IPS-18a (cell line): ENCODE data around the gene SSPN.
A peak's percentile ranks its signal among the peaks of the same experiment; 100 is the strongest.

Experiments used
- H3K27ac ChIP-seq: one replicate; pipeline ENCODE4 v1.5.1; 2013; ENCODE audit warnings: low read length
- H3K27me3 ChIP-seq: one replicate; pipeline ENCODE4 v1.6.1; 2013; ENCODE audit warnings: mild to moderate bottlenecking, low read length; ENCODE audit not compliant: control insufficient read depth, insufficient read depth
- H3K36me3 ChIP-seq: one replicate; pipeline ENCODE4 v1.6.1; 2013; ENCODE audit warnings: low read depth, low read length; ENCODE audit not compliant: control insufficient read depth
- H3K4me1 ChIP-seq: one replicate; pipeline ENCODE4 v1.6.1; 2013; ENCODE audit warnings: low read depth, low read length; ENCODE audit not compliant: control insufficient read depth
- H3K4me3 ChIP-seq: one replicate; pipeline ENCODE4 v1.5.1; 2013; ENCODE audit warnings: low read length
- H3K9ac ChIP-seq: one replicate; pipeline ENCODE4 v1.6.1; 2013; ENCODE audit warnings: mild to moderate bottlenecking, low read length, moderate library complexity
- H3K9me3 ChIP-seq: one replicate; pipeline ENCODE4 v1.6.1; 2013; ENCODE audit warnings: low read depth, low read length; ENCODE audit not compliant: control insufficient read depth

The SSPN gene

GRCh38 chr12:26211331-26211730 is 16.0 kb downstream of the SSPN start:
- Histone ChIP-seq H3K9me3 (no peaks in the 10 kb centered on the region), H3K36me3 (no peaks in the 10 kb centered on the region), H3K4me3 (no peak overlapping the region), H3K9ac (no peak overlapping the region), H3K27ac (no peak overlapping the region), H3K27me3 (no peaks in the 10 kb centered on the region), H3K4me1 (no peaks in the 10 kb centered on the region)

- no peaks in the 10 kb centered on the region for H3K27me3 ChIP-seq
- H3K9ac ChIP-seq: no peak overlapping the region
- no peaks in the 10 kb centered on the region for H3K36me3 ChIP-seq
- H3K27ac ChIP-seq: no peak overlapping the region
- no peaks in the 10 kb centered on the region for H3K4me1 ChIP-seq
- H3K4me3 ChIP-seq: no peak overlapping the region
- no peaks in the 10 kb centered on the region for H3K9me3 ChIP-seq
These were observed 17.0 kb downstream of the SSPN start for GRCh38 chr12:26212396-26212795.

GRCh38 chr12:26212988-26213387 is 17.6 kb downstream of the SSPN start:
- Histone ChIP-seq H3K36me3 (no peaks in the 10 kb centered on the region), H3K27me3 (no peaks in the 10 kb centered on the region), H3K9ac (no peak overlapping the region), H3K9me3 (no peaks in the 10 kb centered on the region), H3K4me3 (no peak overlapping the region), H3K4me1 (no peaks in the 10 kb centered on the region), H3K27ac (no peak overlapping the region)

GRCh38 chr12:26214121-26214520 is 18.7 kb downstream of the SSPN start:
- Histone ChIP-seq H3K9ac (no peak overlapping the region), H3K36me3 (no peaks in the 10 kb centered on the region), H3K27me3 (no peaks in the 10 kb centered on the region), H3K9me3 (no peaks in the 10 kb centered on the region), H3K4me1 (no peaks in the 10 kb centered on the region), H3K4me3 (no peak overlapping the region), H3K27ac (no peak overlapping the region)

GRCh38 chr12:26219736-26220135 is 24.4 kb downstream of the SSPN start:
- H3K4me1 ChIP-seq: no peaks in the 10 kb centered on the region
- H3K4me3 ChIP-seq: no peak overlapping the region
- H3K9ac ChIP-seq: no peak overlapping the region
- H3K27ac ChIP-seq: no peak overlapping the region
- no peaks in the 10 kb centered on the region for H3K27me3 ChIP-seq
- H3K9me3 ChIP-seq: no peaks in the 10 kb centered on the region
- H3K36me3 ChIP-seq: no peaks in the 10 kb centered on the region

- Histone ChIP-seq H3K4me3 (no peak overlapping the region), H3K36me3 (no peaks in the 10 kb centered on the region), H3K4me1 (no peaks in the 10 kb centered on the region), H3K9me3 (no peaks in the 10 kb centered on the region), H3K9ac (no peak overlapping the region), H3K27me3 (peaks cover 37% of the 10 kb centered on the region), H3K27ac (no peak overlapping the region)
These were observed 29.3 kb downstream of the SSPN start for GRCh38 chr12:26224657-26225056.

GRCh38 chr12:26226122-26226521 is 30.7 kb downstream of the SSPN start:
- Histone ChIP-seq H3K4me1 (no peaks in the 10 kb centered on the region), H3K4me3 (peak overlapping the region; percentile 53), H3K36me3 (no peaks in the 10 kb centered on the region), H3K9me3 (no peaks in the 10 kb centered on the region), H3K27me3 (peaks cover 37% of the 10 kb centered on the region), H3K27ac (no peak overlapping the region), H3K9ac (no peak overlapping the region)

GRCh38 chr12:26226629-26227360 is 31.4 kb downstream of the SSPN start:
- Histone ChIP-seq H3K36me3 (no peaks in the 10 kb centered on the region), H3K27ac (no peak overlapping the region), H3K27me3 (peaks cover 37% of the 10 kb centered on the region), H3K9me3 (no peaks in the 10 kb centered on the region), H3K4me3 (peak overlapping the region; percentile 53), H3K9ac (no peak overlapping the region), H3K4me1 (no peaks in the 10 kb centered on the region)

GRCh38 chr12:26227361-26227745 is 32.0 kb downstream of the SSPN start:
- Histone ChIP-seq H3K27me3 (peaks cover 37% of the 10 kb centered on the region), H3K9ac (no peak overlapping the region), H3K36me3 (no peaks in the 10 kb centered on the region), H3K4me3 (peak overlapping the region; percentile 53), H3K27ac (no peak overlapping the region), H3K4me1 (no peaks in the 10 kb centered on the region), H3K9me3 (no peaks in the 10 kb centered on the region)

GRCh38 chr12:26229910-26230309 is 34.5 kb downstream of the SSPN start:
- Histone ChIP-seq H3K4me1 (no peaks in the 10 kb centered on the region), H3K9me3 (no peaks in the 10 kb centered on the region), H3K27ac (no peak overlapping the region), H3K4me3 (no peak overlapping the region), H3K9ac (no peak overlapping the region), H3K27me3 (peaks cover 37% of the 10 kb centered on the region), H3K36me3 (no peaks in the 10 kb centered on the region)

- Histone ChIP-seq H3K4me3 (no peak overlapping the region), H3K9ac (no peak overlapping the region)
These were observed 36.1 kb downstream of the SSPN start for GRCh38 chr12:26231470-26231869.

GRCh38 chr12:26231921-26232320 is 36.5 kb downstream of the SSPN start:
- no peak overlapping the region for H3K4me3 ChIP-seq
- H3K36me3 ChIP-seq: no peaks in the 10 kb centered on the region
- H3K9ac ChIP-seq: no peak overlapping the region
- peaks cover 21% of the 10 kb centered on the region for H3K27me3 ChIP-seq
- H3K4me1 ChIP-seq: no peaks in the 10 kb centered on the region
- no peaks in the 10 kb centered on the region for H3K9me3 ChIP-seq
- no peak overlapping the region for H3K27ac ChIP-seq

More at GRCh38 chr12:26231470-26231869, 36.1 kb downstream of the SSPN start:
- H3K27ac ChIP-seq: no peak overlapping the region
- H3K9me3 ChIP-seq: no peaks in the 10 kb centered on the region
- H3K27me3 ChIP-seq: peaks cover 25% of the 10 kb centered on the region
- H3K36me3 ChIP-seq: no peaks in the 10 kb centered on the region
- H3K4me1 ChIP-seq: no peaks in the 10 kb centered on the region
